ENCODE measurements around the gene SNX2.
A peak's percentile ranks its signal among the peaks of the same experiment; 100 is the strongest.

DNA sequence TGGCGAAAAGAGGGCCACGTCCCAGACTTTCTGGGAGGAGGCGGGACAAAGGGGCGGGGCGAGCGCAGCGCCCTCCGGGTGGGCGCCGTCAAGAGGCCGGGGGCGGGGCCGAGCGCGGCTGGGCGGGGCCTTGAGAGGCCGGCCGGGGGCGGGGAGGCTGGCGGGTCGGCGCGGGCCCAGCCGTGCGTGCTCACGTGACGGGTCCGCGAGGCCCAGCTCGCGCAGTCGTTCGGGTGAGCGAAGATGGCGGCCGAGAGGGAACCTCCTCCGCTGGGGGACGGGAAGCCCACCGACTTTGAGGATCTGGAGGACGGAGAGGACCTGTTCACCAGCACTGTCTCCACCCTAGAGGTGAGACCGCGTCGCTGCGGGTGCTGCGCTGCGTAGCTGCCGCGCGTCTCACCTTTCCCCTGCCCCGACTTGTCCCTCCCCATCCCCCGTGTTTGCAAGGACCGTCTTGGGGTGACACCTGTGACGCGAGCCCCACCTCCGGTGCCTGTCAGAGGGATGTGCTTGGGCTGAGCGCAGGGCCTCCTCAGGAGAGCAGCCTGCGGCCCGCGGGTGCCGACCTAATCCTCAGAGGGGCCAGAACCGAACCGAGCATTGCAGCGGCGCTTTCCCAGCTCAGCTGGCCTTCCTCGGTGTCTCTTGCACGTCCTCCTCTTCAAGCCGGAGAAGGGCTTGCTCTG lies at the start of gene SNX2:
- TF ChIP-seq, protein P1, sequence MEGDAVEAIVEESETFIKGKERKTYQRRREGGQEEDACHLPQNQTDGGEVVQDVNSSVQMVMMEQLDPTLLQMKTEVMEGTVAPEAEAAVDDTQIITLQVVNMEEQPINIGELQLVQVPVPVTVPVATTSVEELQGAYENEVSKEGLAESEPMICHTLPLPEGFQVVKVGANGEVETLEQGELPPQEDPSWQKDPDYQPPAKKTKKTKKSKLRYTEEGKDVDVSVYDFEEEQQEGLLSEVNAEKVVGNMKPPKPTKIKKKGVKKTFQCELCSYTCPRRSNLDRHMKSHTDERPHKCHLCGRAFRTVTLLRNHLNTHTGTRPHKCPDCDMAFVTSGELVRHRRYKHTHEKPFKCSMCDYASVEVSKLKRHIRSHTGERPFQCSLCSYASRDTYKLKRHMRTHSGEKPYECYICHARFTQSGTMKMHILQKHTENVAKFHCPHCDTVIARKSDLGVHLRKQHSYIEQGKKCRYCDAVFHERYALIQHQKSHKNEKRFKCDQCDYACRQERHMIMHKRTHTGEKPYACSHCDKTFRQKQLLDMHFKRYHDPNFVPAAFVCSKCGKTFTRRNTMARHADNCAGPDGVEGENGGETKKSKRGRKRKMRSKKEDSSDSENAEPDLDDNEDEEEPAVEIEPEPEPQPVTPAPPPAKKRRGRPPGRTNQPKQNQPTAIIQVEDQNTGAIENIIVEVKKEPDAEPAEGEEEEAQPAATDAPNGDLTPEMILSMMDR (IDR thresholded peaks at IDR 0.05) = peak in 2 of 4 experiments; percentile 6 to 19
- TF ChIP-seq POLR2A (IDR thresholded peaks at IDR 0.05) (peak; percentile 76), POLR2AphosphoS5 (IDR thresholded peaks at IDR 0.05) (peak; percentile 71)
